HG02623 (cell line): ENCODE results near the gene ATRAID.
"Not testable (repeated sequence)": the region's sequence is repeated elsewhere in the genome, so short reads cannot be mapped to it uniquely, and the experiment has no call there.

Source experiments
- ATAC-seq: cut with Tn5 transposase; IDR thresholded peaks from one replicate; pipeline ENCODE4 v1.9.1; 2021; ENCODE audit warnings: moderate library complexity; ENCODE audit not compliant: unreplicated experiment

The ATRAID gene

DNA sequence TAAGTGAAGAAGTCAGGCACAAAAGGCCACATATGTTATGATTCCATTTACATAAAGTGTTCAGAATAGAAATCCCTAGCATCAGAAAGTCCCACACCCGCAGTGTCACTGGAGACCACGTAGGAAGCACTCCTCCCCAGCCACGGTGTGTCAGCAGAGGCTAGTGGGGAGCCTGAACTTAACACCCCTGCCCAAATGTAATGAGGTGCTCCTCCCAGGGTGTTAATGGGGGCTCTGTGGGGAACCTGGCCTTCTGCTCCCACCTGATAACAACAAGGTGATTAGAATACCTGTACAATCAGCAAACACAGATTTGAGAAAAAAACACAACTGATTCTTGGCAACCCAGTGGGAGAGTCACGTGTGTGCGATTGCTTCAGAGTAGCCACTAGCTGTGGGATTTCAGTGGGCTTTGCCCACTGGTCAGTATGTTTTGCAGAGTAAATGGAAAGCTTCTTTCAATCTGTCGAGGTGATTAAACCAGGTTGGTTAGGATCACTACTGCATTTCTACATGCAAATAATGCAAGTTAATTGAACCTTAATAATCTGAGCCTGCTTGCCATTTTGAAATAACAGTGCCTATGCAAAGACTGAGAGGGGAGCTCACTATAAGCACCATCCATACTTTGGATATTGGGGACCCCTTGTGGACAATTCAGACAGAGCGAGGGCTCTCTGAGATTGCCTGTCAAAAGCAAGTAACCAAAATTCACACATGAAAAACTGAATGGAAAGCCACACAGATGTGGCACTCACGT is 20.6 kb upstream of the ATRAID start:
- ATAC-seq = no peak

DNA sequence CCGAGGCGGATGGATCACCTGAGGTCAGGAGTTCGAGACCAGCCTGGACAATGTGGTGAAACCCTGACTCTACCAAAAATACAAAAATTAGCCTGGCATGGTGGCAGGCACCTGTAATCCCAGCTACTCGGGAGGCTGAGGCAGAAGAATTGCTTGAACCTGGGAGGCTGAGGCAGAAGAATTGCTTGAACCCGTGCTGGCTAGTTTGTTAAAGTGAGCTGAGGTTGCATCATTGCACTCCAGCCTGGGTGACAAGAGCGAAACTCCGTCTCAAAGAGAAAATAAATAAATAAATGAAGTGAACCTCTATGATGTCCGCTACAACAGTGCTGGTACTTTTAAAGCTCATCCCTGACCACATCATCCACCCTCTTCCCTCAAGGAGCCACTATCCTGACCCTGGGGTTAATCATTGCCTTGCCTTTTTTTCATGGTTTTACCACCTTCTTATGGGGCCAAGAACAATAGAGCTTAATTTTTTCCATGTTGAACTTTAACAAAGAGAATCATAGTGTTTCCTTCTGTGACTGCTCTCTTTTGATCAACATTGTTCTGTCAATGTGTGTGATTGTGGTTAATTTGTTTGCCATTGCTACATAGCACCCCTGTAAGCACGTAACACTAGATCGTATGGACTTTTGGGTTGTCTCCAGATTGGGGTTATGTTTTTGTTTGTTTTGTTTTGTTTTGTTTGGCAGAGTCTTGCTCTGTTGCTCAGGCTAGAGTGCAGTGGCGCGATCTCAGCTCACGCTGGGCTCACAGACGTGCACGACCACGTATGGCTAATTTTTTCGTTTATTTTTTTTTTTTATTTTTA is 17.1 kb upstream of the ATRAID start:
- no peak for ATAC-seq

DNA sequence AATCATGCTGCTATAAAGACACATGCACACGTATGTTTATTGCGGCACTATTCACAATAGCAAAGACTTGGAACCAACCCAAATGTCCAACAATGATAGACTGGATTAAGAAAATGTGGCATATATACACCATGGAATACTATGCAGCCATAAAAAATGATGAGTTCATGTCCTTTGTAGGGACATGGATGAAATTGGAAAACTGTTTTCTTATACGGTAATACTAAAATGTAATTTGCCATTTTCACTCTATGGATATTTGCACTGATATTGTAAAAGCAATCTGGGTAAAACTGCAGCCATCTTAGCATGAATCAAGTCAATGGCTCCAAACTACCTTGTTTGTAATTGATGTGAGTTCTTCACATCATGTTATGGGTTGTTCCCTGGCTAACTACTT is 16.0 kb upstream of the ATRAID start:
- ATAC-seq = not testable (repeated sequence)

DNA sequence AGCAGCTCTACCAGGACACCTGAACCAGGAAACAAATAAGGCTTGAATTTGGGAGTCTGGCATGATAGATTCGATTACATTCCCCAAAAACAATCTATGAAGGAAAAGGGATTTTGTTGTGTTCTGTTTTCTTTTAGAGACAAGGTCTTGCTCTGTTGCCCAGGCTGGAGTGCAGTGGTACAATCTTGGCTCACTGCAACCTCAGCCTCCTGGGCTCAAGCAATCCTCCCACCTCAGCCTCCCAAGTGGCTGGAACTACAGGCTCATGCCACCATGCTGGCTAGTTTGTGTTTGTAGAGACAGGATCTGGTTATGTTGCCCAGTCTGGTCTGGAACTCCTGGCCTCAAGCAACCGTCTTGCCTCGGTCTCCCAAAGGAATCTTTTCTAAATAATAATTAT is 13.8 kb upstream of the ATRAID start:
- ATAC-seq = not testable (repeated sequence)

DNA sequence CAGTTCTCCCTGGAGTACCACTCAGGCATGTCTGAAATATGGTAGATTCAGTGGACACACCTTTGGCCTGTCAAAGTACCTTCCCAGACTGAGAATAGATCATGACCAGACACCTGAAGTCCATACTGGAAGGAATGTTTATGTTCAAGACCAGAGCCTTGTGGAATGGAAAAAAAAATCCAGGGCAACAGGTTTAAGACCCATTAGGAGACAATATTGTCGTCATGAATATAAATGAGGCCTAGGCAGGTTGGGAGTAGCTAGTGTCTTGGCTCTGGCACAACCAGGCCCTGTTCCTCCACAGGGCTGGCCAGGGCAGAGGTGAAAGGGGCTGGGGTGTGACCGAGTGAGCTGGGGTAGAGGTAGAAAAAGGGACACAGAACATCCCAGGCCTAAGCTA is 13.2 kb upstream of the ATRAID start:
- no peak for ATAC-seq

DNA sequence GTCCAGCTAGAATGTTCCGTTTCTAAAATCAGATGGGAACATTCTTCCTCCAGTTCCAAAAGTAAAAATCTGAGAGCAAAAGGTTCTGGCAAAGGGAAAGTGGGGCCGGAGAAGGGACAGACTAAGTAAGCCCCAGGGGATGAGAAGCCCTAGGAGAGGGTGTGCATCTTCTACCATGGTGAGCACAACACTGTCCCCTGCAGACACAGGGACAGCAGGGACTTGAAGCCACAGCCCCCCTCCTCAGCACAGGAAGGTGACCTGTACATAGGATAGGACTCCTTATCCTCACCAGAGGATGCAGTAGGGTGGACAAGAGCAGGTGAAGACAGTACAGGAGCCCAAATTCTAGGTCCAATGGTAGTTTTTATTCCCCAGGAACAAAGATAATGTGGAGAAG is 12.6 kb upstream of the ATRAID start:
- no peak for ATAC-seq

DNA sequence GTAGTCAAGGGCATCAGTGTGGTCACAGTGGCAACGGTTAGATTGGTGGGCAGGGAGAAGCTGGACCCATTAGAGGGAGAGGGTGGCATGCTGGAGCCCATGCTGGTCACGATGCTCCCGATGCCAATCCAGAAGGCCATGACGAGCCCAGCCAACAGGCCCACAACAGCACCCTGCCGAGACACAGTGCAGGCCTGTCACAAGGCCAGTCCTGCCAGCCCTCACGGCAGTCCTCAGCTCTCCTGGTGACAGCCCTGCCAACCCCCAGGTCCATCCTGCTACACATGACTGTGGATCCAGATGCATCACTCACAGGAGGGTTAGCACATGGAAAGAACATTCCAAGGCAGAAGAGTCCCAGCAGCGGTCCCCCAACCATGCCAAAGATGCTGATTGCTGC is 10.2 kb upstream of the ATRAID start:
- ATAC-seq = no peak

DNA sequence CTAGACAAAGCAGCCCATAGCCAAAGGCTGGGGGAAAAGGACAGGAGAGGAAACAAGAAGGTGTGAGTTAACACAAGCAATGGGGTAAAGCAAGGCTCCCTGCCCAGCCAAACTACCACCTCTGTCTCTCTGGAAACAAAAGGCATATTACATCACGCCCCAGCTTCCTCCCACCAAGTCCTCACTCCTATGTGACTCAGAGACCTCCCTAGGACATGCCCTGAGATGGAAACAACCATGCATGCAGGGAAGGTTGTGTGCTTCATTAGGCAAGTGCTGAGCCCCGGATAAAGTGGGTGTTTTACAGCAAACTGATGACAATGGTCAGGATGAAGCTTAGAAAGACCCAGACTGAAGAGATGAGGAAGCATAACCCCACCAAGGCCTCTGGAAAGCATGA is 9.0 kb upstream of the ATRAID start:
- no peak for ATAC-seq

DNA sequence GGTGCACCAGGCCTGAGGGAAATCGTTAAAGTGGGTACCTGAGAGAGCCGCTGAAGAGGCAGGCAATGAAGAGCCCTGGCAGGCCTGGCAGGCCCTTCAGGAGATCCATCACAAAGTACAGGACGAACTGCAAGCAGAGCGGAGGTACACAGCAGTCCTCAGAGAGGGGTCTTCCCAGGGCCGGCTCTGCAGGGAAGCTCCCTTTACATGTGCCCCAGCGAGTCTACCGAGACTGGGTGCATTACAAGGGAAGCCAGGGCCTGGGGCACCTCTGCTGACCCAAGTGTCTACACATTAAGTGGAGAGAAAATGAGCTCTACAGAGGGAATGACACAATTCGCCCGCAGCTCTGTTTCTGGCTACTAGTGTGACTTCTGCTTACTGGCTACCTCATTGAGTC is 8.1 kb upstream of the ATRAID start:
- no peak for ATAC-seq

DNA sequence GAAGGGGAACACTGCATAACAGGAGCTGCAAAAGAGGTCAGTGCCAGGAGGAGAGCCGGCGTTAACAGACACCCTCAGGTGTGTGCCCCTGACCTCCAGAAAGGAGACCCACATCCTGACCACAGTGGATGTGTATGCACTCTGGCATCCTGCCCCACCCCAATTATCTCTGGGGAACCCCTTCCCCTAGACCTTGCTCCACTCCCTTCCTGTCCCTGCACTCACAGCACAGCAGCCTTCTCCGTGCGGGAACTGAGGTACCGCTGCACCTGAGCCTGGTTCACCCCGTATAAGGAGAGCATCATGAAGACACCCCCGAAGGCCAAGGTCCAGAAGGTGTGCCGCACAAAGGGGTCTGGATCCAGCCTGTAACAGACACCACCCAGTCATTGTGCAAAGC is 7.3 kb upstream of the ATRAID start:
- no peak for ATAC-seq

DNA sequence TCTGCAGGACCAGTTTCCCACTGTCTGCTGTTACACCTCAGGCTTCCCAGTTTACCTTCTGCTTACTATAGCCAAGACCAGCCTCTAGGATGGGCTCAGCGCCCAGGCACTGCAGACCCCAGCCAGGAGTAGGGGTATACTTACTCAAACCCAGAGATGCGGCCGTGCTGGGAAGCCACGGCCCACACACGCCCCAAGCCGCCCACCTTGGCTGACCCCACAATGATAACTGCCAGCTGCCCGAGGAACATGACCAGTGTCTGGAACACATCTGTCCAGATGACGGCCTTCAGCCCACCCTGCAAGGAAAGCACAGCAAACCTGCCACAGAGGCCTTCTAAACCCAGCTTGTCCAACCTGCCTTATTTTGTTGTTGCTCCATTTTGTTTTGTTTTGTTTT is 6.6 kb upstream of the ATRAID start:
- no peak for ATAC-seq

DNA sequence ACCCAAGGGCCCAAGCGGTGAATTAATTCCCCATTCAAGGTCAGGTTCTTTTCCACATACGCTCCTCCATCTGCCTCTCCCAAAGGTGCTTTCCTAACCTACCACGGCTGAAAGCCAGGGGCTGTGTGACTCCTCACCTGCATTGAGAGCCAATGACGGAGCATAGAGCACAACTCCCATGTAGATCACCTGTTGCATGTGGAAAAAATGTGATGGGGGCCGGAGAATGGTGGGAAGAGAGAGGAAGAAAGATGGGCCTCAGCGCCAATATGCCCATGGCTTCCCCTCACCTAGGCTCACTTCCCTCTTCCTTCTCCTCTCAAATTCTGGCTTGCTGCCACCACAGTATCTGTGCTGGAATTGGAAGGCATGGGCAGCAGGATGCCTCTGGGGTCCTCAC is 5.5 kb upstream of the ATRAID start:
- no peak for ATAC-seq

DNA sequence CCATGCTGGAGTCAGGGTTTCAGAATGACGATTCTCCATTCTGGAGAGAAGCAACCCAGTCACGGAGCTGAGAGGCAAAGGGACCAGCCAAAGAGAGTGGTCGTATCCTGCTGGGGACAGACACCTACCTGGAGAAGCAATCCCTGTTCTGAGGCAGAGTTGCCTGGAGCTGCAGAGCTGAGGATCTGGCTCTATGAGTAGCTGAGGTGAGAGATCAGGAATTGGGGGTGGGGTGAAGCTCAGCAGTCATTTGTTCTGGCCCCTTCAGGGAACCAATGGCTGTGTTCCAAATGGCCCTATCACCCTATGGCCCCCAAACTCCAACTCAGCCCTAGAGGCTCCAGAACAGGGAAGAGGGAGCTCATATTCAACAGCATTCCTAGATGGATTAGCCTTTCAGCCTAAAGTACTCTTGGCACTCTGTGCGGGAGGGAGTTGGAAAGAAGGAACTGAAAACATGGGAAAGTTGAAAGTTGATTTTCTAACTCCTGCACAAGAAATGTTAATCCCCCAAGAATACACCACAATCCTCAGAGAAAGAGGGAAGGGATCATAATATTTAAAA is 3.3 kb upstream of the ATRAID start:
- no peak for ATAC-seq

DNA sequence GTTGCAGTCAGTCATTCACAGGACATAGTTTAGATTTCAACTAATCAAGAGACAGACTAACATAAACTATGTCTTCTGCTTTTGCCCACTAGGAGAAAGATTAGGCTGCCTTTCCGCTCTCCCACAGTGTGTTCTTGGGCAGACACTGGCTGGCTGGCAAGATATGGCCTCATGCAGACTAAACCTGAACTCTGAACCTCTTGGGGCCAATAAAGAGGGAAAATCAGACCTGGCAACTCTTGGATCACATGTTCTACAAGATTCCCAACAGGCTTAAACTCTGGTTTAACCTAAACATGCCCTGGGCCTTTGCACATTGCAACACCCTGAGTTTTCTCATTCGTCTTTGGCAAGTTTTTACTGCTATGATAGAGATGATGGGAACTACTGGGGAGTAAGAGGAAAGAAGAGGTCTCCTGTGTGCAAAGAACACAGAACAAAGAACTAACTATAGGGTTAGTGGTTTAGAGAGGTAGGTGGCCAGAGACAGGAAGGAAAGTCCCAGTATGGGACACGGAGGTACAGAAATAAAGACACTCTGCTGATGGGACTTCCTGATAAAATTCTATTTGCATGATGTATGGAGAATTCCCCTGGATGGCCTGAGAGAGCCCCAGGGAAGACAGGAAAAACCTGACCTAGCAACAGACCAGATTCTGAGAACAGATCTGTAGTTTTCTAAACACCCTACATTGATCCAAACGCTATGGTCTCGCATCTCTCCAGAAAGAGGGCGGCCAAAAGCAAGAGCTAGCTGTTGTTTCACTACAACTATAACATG is 2.0 kb upstream of the ATRAID start:
- ATAC-seq = no peak

DNA sequence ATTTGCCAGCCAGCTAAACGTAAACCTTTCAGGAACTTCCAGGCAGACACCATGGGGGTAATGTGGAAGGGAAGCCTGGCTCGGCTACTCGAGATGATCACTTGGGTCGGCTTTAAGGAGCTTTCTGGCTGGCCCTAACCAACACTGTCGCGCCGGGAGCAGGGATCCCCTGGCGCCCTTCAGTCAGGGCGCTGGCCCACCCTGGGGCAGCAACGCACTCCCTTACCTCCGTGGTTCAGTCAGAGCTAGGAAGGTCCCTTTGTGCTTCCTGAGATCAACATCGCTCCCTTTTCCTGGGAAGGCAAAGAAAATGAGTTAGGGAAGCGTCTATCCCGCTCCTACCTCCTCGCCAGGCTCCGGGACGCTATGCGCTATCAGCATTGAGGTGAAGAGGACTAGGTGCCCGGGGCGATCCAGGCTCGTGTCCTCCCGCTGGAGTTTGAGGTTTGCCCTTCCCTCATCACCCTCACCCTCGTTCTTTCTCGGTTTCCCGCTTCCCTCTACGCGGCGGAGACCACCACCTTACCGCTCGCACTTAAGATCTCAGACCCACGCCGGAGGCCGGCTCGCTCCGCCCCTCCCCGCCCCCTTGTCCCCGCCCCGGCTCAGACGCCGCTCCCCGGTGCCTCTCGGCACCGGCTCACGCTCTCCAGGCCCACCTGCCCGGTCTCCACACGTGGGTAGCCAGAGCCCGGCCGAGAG is 449 bp upstream of the ATRAID start:
- ATAC-seq = no peak

DNA sequence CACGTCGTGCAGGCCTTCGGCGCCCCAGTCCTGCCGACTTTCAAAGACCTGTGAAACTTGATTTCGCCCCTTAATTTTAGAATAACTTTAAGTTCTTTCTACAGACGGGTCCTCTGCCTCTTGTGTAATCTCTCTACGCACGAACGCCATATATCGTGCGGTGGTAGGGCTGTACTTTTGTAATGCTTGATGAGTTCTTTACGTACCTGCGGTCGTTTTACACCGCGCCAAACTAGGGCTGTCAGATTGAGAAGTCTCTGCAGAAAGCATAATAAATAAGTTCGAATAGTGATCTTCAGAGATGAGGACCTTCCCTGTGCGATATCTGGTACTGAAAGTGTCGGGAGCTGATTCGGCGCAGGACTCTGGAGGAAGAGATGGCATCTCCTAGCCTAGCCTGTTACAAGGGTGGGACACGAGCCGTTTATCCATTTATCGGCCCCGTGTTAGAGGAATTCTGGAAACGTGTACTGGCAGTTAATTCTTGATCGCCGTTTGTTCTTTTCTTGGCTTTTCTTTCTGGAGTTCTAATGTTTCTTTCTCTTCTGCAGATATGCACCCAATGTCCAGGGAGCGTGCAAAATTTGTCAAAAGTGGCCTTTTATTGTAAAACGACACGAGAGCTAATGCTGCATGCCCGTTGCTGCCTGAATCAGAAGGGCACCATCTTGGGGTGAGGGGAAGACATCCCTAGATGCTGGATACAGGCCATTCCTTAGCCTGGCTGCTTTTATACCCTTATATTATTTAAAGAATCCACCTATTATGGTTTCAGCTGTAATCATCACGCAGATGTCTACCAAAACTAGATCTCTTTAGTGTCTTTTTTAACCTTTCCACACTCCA is 1.0 kb downstream of the ATRAID start:
- ATAC-seq = no peak

DNA sequence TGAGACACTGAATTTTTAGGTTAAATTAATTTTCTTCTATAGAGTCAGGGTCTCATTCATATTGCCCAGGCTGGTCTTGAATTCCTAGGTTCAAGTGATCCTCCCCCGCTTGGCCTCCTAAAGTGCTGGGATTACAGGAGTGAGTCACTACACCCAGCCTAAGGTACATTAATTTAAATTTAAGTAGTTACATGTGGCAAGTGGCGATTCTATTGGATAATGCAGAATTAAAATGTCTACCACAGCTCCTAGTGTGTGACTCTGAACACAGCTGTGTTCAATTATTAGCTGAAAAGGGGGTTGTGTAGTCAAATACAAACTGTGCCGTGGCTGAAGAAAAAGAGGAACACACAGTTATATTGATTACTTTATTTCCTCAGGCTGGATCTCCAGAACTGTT is 3.1 kb downstream of the ATRAID start:
- ATAC-seq = no peak

DNA sequence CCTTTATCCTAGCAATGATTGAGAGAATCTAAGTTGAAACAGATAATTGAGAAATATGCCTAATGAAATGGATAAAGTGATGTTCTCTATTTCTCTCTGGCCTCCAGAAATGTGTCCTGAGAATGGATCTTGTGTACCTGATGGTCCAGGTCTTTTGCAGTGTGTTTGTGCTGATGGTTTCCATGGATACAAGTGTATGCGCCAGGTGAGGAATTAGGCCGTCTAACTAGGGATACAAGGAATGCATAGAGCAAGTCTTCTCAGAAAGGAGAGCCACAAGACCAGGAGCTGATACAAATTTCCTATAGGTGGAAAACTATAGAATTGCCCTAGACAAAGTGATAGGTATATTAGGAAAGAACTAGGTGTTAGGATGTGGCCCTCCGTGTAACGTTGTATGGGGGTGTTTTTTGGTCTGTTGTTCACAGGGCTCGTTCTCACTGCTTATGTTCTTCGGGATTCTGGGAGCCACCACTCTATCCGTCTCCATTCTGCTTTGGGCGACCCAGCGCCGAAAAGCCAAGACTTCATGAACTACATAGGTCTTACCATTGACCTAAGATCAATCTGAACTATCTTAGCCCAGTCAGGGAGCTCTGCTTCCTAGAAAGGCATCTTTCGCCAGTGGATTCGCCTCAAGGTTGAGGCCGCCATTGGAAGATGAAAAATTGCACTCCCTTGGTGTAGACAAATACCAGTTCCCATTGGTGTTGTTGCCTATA is 4.7 kb downstream of the ATRAID start:
- no peak for ATAC-seq
